T-helper 2 cell treated with Interferon-gamma antibody and Interleukin-4, amounts not matched to agents 100 ng/mL and 5 ng/mL, for 36 hours (primary cell): ENCODE results near the gene NPHS2. TPM values are rescaled to one million over a fixed set of nuclear protein-coding genes. Genes with fewer than 3 reads are reported as not detected.

Experiments used
- intact Hi-C: fragments of 100-400 bp; cut with micrococcal nuclease; formaldehyde crosslinking; loops from one replicate; pipeline ENCODE4 v1.15.1; 2023
- total RNA-seq: library from RNA; stranded (reverse); gene quantifications from 2 replicates; pipeline ENCODE4 v1.2.3, GENCODE V29; 2022

Gene NPHS2
- total RNA-seq: not detected in 2 replicates

GRCh38 chr1:179575497-179576314 is at the start of gene NPHS2:
TSS of gene NPHS2 (minus strand) at chr1:179575948. CDS start at chr1:179575864, 84 bp downstream.
- intact Hi-C loops: no loop called here

DNA sequence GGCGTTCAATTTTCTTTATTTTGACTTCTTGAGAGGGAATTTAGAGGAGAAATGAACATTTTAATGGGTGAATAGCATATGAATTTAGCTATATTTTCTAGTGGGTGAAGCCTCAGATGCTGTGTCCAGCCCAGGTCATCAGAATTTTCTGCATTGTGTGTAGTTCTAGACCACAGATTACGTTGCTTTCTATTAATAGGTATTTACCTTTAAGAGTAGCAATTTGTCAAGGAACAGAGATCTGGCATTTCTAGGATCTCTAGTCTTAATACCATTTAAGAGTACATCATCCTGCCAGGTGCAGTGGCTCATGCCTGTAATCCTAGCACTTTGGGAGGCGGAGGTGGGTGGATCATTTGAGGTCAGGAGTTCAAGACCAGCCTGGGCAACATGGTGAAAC is 36.6 kb upstream of the NPHS2 start:
- intact Hi-C loops: no loop called here

- intact Hi-C loops: no loop called here
These were observed 25.3 kb upstream of the NPHS2 start for GRCh38 chr1:179601093-179601492.

DNA sequence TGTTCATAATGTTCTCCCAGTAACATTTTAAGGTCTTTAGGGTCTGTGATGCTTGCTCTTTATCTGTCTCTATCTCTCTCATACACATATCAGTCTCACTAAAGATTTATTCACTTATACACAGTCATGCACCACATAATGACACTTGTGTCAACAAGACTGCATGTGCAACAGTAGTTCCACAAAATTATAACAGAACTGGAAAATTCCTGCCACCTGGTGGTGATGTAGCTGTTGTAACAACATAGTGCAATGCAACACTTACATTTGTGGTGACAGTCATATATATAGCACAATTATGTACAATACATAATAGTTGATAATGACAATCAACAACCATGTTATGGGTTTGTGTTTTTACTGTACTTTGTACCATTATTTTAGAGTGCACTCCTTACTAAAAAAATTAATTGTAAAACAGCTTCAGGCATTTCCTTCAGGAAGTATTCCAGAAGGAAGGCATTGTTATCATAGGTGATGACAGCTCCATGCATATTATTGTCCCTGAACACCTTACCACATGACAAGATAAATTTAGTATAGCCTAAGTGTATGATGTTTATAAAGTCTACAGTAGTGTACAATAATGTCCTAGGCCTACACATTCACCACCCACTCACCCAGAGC is 24.0 kb upstream of the NPHS2 start:
- intact Hi-C loops: no loop called here

DNA sequence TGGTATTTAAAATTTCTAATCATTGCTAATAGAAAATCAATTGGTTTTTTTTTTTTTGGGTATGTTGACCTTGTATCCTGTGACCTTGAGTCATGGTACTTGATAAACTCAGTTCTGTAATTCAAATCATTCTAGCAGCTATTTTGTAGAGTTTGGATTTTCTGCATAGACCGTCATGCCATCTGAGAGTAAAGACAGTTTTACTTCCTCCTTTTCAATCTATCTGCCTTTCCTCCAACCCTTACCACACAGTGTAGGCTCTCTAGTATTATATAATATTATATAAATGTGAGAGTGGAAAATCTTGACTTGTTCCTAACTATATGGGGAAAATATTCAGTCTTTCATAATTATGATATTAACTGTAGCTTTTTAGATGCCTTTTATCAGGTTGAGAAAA is 22.9 kb upstream of the NPHS2 start:
- intact Hi-C loops: no loop called here

DNA sequence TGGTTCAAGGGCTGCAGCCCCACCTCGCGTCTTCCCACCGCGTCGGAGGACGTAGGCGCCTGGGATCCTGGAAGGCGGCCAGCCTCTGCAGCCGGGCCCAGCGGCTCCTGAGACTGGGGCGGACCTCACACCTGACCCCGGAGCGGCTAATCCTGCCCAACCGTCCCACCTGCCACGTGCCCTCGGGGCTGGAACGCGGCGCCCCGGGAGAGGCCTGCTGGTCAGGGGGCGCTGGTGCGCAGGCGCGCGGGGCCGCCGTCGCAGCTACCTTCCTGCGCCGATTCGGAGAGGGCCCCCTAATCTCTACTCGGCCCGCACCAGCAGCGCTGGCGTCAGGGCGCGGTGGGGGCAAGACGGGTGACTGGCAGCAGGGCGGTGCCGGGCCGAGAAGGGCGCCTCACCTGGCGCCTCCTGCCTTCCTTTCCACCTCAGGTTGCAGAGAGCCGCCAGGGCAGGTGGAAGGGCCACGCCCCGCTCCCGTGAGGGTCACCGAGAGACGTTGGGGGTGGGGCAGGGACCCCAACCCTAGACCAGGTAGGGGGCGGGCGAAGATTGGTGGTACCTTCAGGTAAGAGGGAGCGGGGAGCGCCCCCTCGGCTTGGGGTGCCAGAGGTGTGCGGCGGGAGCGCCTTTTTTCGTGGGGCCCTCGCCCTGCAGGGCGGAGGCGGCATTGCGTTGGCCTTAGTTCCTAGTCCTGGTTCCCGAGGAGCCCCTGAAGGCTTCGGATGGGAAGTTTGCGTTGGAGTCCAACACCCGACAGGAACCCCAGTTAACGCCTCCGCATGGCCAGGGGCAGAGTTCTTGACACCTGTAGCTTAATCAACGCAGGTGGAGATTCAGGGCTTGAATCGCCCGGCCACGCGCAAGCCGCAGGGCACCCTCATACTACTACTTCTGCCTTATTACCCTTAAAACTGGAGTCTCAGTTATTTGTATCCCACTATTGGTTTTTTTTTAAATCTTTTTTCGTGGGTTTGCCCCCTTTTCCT is 16.1 kb upstream of the NPHS2 start, which contains the start of gene TDRD5:
Gene TDRD5, plus strand, starts transcription at position 241 of the 989 bp plus-strand sequence. CDS start 784 bp downstream, outside the sequence.
- intact Hi-C loops: no loop called here

DNA sequence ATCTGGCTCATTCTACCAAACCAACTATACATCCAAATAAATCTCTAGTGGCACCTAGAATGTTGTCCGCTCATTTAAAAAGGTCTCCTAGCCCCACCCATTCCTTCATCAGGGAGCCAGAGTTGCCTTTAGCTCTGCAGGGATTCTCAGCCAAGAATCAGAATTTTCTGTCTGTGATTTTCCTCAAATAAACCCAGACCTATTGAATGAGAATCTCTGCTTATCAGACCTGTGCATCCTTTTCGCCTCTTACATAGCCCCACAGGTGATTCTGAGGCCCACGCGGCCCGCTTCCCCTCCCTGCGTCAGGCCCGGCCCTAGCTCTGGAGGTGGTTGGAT is 15.5 kb upstream of the NPHS2 start:
- intact Hi-C loops: no loop called here

GRCh38 chr1:179590671-179591070 is 14.9 kb upstream of the NPHS2 start:
- intact Hi-C loops: no loop called here

DNA sequence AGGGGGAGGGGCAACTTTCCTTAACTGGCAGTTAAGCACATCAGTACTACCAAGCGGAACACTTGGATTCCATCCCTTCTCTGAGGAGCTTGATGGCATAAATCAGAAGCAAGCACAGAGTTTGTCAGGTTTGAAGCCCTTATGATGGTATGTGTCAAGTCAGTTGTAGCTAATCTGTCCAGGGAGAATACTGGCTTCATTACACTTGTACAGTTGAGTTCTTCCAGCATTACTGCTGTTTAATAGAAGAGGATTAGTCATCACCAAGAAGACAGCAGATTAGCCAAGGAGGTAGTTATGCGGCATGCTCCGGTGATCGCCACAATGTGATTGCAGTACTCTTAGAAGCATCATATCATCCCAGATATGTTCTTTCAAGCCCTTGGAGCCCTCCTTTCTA is 13.8 kb upstream of the NPHS2 start:
- intact Hi-C loops: no loop called here

DNA sequence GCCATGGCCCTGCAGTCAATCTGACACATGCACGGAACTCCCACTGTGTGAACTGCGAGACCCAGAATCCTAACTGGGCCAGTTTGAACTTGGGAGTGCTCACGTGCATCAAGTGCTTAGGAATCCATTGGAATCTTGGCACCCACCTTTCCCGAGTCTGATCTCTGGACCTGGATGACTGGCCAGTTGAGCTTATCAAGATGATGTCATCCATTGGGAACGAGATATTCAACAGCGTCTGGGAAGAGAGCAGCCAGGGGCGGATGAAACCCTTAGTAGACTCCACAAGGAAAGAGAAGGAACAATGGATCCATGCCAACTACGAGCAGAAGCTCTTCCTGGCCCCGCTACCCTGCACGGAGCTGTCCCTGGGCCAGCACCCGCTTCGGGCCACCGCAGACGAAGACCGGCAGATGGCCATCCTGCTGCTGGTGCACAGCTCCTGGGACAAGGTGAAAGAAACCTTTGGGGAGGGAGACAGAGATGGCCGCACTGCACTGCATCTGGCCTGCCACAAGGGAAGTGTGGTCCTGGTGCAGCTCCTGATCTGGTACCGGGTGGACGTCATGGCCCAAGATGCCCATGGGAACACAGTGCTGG is 12.8 kb upstream of the NPHS2 start:
- intact Hi-C loops: no loop called here

DNA sequence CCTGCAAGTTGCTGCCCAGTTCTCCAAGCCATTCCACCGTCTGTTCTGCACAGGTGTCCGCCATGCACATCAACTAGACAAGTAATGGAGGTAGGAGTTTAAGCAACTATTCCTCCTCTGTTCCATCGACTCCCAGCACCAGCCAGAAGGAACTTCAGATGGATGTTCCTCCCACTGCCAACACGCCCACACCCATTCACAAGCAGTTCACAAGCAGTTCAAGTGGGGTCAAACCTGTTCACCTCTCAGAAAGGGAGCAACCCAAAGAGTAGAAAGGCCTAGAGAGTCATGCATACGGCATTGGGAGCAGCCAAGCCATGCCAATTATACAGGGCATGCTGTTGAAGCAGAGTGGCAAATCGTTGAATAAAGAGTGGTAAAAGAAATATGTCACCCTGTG is 11.6 kb upstream of the NPHS2 start:
- intact Hi-C loops: no loop called here

DNA sequence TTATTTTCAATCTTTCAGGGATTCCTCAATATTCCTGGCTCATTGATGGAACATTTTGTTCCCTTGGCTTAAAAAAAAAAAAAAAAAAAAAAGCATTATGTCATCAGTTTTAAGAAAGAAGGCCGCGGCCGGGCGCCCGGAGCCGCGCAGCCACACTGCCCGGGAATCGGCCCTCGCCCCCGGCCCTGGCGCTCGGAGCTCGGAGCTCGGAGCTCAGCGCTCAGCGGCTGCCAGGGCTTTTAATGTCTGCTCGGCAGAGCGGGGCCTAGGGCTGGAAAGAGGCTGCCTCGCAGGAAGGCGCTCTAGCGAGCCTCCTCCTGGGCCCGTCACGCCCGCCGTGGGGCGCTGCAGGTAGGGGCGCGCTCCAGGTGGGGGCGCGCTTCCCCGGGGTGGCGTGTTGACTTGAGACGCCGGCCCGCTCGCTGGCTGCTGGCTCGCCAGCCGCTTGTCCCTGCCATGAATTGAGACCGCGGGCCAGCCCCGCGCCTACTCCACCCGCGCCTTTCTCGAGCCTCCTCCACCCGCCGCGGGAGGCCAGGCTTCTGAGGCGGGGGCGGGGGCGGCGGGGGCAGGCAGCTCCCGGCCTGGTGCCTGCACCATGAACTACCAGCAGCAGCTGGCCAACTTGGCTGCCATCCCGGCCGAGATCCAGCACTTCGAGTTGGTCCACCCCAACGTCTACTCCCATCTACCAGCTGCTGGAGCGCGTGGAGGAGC is 10.5 kb upstream of the NPHS2 start:
- intact Hi-C loops: no loop called here

DNA sequence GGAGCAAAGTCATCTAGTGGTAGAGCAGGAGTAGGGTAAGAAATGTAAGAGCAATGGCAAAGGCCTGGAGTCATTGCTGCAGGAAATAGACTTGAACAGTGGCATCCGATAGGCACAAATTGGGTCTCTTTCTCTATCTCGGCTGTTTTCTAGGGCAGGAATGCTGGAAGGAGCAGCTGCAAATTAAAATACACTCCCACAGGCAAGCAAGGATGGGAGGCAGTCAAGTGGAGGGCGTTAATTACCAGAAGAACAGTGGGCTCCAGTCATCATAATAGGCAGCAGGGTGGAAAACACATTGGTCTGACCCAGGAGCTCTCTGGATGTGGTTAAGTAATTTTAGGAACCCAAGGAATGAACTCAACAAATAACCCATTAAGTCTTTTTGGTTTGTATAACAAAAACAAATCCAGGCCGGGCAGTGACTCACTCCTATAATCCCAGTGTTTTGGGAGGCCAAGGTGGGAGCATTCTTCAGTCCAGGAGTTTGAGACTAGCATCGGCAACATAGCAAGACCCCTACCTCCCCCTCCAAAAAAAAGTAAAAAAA is 8.1 kb upstream of the NPHS2 start:
- intact Hi-C loops: no loop called here

DNA sequence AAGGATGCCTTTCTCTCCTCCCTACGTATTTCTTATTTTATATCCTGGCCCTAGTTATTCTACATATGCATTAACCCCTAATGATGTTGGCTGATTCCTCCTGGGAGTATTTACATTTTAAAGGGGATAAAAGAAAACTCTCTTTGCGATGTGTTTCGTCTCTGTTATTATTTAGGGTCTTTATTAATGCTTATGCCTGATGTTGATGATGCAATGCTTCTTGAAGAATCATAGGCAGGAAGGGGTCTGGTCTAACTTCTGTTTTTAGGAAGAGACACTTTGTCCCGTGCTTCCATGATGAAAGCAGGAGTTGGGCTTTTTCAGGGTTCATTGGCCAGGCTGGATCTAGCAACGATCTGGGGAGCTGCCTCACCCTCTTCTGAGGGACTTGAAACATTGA is 761 bp upstream of the NPHS2 start:
- intact Hi-C loops: no loop called here

DNA sequence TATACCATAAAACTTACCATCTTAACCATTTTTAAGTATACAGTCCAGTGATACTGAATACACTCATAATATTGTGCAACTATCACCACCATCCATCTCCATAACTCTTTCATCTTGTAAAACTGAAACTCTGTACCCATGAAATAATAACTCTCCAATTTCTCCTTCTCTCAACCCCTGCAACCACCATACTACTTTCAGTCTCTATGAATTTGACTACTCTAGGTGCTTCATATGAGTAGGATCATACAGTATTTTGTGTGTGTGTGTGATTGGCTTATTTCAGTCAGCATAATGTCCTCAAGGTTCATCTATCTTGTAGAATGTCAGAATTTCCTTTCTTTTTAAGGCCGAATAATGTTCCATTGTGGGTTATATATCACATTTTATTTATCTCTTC is 17.7 kb downstream of the NPHS2 start:
- intact Hi-C loops: no loop called here

- intact Hi-C loops: no loop called here
These were observed 21.3 kb downstream of the NPHS2 start for GRCh38 chr1:179554427-179554826.

GRCh38 chr1:179550746-179551682 is 24.7 kb downstream of the NPHS2 start:
- intact Hi-C loops: no loop called here

DNA sequence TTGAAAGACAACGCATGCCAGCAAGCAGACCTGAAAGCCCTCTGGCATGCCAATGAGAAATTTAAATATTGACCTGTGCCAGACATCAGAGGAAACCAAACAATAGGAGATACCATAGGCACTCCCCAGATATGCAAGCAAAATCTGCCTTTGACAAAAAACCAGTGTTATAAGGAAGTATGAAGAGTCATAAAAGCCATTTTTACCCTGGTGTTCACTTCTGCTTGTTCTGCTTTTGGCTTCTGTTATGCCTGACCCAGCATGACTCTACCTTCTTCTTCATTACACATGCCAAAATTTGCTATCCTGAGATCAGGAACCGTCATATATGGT is 26.4 kb downstream of the NPHS2 start:
- intact Hi-C loops: no loop called here

- intact Hi-C loops: no loop called here
These were observed 26.9 kb downstream of the NPHS2 start for GRCh38 chr1:179548666-179549367.
